ENCODE data around the gene ASPHD1. TPM values are rescaled to one million over a fixed set of nuclear protein-coding genes. Genes with fewer than 3 reads are reported as not detected.
A peak's percentile ranks its signal among the peaks of the same experiment; 100 is the strongest.

The ASPHD1 gene
- total RNA-seq, 4 donors from 2014 or later: 0.42 TPM; not detected in 3

DNA sequence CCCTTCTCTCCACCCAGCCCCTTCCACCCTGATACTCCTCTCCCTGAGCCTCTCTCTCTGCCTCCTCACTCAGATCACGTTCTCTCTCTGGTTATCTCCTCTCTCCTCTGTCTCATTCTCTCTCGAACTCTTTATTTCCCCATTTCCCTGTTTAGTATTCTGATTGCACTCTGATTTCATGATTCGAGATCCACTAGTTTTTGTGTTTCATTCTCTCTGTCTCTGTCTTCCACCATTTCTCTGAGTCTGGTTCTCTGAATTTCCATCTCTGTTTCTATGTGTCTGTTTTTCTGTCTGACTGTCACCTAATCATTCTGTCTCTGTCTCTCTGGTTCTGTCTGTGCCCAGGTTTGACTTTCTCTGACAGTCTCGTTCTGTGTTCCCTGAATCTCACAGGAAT is 3.0 kb upstream of the ASPHD1 start:
- Histone ChIP-seq H3K27me3 (peaks cover 62% of the 10 kb centered on the region), H3K36me3 (no peaks in the 10 kb centered on the region), H3K4me1 (peaks cover 0 to 23% (median 4%) of the 10 kb centered on the region in 3 donors), H3K9me3 (no peaks in the 10 kb centered on the region), H3K4me3 (no peak overlapping the region), H3K27ac (no peak overlapping the region)
- TF ChIP-seq POLR2AphosphoS5 (IDR thresholded peaks at IDR 0.05): no peak
- TF ChIP-seq EP300 (IDR thresholded peaks at IDR 0.05): no peak
- TF ChIP-seq POLR2A (IDR thresholded peaks at IDR 0.05): no peak
- TF ChIP-seq, protein P1, sequence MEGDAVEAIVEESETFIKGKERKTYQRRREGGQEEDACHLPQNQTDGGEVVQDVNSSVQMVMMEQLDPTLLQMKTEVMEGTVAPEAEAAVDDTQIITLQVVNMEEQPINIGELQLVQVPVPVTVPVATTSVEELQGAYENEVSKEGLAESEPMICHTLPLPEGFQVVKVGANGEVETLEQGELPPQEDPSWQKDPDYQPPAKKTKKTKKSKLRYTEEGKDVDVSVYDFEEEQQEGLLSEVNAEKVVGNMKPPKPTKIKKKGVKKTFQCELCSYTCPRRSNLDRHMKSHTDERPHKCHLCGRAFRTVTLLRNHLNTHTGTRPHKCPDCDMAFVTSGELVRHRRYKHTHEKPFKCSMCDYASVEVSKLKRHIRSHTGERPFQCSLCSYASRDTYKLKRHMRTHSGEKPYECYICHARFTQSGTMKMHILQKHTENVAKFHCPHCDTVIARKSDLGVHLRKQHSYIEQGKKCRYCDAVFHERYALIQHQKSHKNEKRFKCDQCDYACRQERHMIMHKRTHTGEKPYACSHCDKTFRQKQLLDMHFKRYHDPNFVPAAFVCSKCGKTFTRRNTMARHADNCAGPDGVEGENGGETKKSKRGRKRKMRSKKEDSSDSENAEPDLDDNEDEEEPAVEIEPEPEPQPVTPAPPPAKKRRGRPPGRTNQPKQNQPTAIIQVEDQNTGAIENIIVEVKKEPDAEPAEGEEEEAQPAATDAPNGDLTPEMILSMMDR (IDR thresholded peaks at IDR 0.05): no peak
- ATAC-seq: no peak
- WGBS, 2 donors (ENCODE audit: low coverage in 1 of 2): 42 to 52% methylated on average over 4 of the region's 4 CpGs

DNA sequence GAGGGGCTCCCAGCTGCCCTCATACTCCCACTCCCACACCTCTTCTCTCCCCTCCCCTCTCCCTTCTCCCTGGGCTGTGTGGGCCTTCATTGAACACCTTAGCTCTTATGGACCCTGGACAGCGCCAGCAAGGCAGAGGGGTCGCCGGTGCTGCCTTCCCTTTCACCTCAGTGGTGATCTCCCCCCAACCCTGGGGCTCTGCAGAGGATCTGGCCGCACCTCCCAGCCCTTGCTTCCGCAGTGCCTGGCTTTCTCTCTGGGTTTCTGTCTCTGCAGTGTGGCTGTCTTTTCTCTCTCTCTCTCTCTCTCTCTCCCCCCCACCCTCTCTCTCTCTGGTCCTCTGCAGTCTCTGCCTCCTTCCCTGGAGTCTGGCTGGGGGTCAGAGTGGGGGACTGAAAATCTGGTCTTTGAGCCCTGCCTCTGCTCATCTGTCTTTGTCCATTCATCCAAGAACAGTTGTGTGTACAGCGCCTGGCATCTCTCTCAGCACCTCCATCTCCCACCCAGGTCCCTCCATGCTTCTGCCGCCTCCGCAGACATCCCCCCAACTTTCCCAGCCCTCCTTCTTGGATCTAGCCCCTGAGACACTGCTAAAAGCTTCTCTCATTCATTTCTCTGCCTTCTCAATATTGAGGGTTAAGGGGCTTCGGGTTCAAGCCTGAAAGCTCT is 2.0 kb upstream of the ASPHD1 start:
- H3K4me1 ChIP-seq: peaks cover 0 to 23% (median 4%) of the 10 kb centered on the region in 3 donors
- ATAC-seq: no peak
- no peak overlapping the region for H3K4me3 ChIP-seq
- no peak for TF ChIP-seq EP300 (IDR thresholded peaks at IDR 0.05)
- no peak for TF ChIP-seq POLR2AphosphoS5 (IDR thresholded peaks at IDR 0.05)
- no peak for TF ChIP-seq POLR2A (IDR thresholded peaks at IDR 0.05)
- TF ChIP-seq, protein P1 (IDR thresholded peaks at IDR 0.05): no peak
- 3 to 8% methylated on average over 5 to 8 of the region's 9 CpGs for WGBS, 2 donors (ENCODE audit: low coverage in 1 of 2)
- H3K9me3 ChIP-seq: no peaks in the 10 kb centered on the region
- H3K27ac ChIP-seq: no peak overlapping the region
- no peaks in the 10 kb centered on the region for H3K36me3 ChIP-seq
- peaks cover 62% of the 10 kb centered on the region for H3K27me3 ChIP-seq

DNA sequence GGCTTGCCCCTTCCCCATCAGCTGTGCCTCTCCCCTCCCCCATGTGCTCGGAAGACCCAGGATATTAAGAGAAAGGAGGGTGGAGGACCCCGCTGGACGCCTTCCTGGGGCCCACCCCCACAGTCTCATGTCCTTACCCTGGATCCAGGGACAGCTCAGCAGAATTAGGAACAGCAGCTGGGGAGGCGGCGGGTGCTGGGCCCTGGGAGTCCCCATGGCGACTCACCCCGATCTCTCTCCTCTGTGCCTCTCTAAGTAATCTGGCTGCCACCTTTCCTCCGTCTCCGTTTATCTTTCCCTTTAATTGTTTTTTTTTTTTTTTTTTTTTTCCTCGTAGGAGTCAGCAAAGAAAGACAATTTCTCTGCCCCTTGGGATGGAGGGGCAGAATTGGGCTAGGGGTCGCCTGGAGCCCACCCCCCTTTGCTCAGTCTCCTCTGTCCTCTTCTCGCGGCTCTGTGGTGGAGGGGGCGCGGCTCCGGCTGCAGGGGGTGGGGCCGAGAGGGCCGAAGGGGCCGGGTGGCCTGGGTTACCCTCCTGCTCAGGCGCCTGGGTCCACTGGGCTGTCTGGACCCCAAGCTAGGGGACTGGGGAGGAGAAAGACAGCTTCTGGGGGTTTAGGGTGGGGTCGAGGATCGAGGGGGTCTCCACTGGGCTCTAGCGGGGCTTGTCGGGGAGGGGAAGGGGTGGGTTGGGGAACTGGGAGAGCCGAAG is 1.3 kb upstream of the ASPHD1 start:
- H3K4me3 ChIP-seq: peak overlapping the region in 1 of 2 donors; percentile 60

DNA sequence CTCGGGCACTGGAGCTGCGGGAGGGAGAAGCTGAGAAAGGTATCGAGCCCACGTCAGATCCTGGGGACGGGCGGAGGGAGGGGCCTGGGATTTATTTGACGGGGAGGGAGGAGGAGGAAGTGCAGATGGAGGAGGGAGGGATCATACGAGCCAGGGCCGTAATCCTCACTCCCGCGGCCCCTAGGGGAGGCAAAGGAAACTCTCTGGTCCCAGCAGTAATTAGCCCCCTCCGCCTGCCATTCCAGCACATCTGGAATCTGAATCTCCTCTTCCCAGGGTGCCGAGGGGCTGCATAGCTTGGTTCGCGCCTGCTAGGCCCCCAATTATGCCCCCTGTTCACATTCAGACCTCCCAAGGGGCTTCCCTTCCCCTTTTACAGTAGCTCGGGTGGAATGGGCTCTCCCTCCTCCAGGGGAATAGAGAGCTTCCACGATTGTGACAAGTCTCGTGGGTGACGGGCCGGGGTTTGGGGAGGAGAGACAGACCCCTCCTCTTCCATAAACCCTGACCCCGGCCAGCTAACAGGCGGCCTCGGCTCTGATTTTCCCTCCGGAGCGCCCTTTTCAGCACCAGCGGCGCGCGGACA is 679 bp upstream of the ASPHD1 start, which contains the start of gene SEZ6L2:
SEZ6L2 (minus strand) TSS at position 35 of the 586 bp plus-strand sequence. CDS start 531 bp downstream, outside the sequence.
- peaks cover 62% of the 10 kb centered on the region for H3K27me3 ChIP-seq
- ATAC-seq: no peak
- 0% methylated on average over 9 to 16 of the region's 29 CpGs for WGBS, 2 donors (ENCODE audit: low coverage in 1 of 2)
- H3K27ac ChIP-seq: no peak within 1 kb of the TSS
- no peak for TF ChIP-seq POLR2A (IDR thresholded peaks at IDR 0.05)
- TF ChIP-seq POLR2AphosphoS5 (IDR thresholded peaks at IDR 0.05): no peak
- TF ChIP-seq, protein P1 (IDR thresholded peaks at IDR 0.05): no peak
- TF ChIP-seq EP300 (IDR thresholded peaks at IDR 0.05): no peak
- peaks cover 0 to 23% (median 4%) of the 10 kb centered on the region in 3 donors for H3K4me1 ChIP-seq
- no peaks in the 10 kb centered on the region for H3K36me3 ChIP-seq
- peak within 1 kb of the TSS; percentile 30 to 60 for H3K4me3 ChIP-seq
- no peaks in the 10 kb centered on the region for H3K9me3 ChIP-seq

More for the DNA sequence above, 1.3 kb upstream of the ASPHD1 start:
- Histone ChIP-seq H3K9me3 (no peaks in the 10 kb centered on the region), H3K27me3 (peaks cover 62% of the 10 kb centered on the region), H3K36me3 (no peaks in the 10 kb centered on the region), H3K4me1 (peaks cover 0 to 23% (median 4%) of the 10 kb centered on the region in 3 donors), H3K27ac (no peak overlapping the region)
- WGBS, 2 donors (ENCODE audit: low coverage in 1 of 2): 1 to 2% methylated on average over 8 to 14 of the region's 25 CpGs
- TF ChIP-seq EP300 (IDR thresholded peaks at IDR 0.05) (no peak), POLR2AphosphoS5 (IDR thresholded peaks at IDR 0.05) (no peak), POLR2A (IDR thresholded peaks at IDR 0.05) (no peak)
- TF ChIP-seq, protein P1 (IDR thresholded peaks at IDR 0.05): no peak
- no peak for ATAC-seq
